PC-3 (cell line): ENCODE data around the gene ACVR1B.

Experiments used
- CTCF ChIP-seq: fragments of 300-600 bp; sonication (generic); conservative IDR thresholded peaks from 2 replicates; pipeline ENCODE4 v1.5.1; 2017; ENCODE audit warnings: antibody characterized with exemption, low read depth, mild to moderate bottlenecking, low read length
- EZH2 ChIP-seq: fragments of 300-600 bp; sonication (generic); IDR thresholded peaks from one replicate; pipeline ENCODE4 v1.6.1; 2017; ENCODE audit warnings: antibody characterized with exemption, mild to moderate bottlenecking, low read length; ENCODE audit not compliant: unreplicated experiment
- EZH2phosphoT487 ChIP-seq: fragments of 300-600 bp; sonication (generic); IDR thresholded peaks from 2 replicates; pipeline ENCODE4 v1.6.1; 2018; ENCODE audit warnings: mild to moderate bottlenecking, antibody characterized with exemption, low read length, borderline replicate concordance

- TF ChIP-seq EZH2 (no peak), CTCF (no peak), EZH2phosphoT487 (no peak)
These were observed 20.4 kb downstream of the ACVR1B start for GRCh38 chr12:51971679-51972421.
